CD8-positive, alpha-beta memory T cell (primary cell): ENCODE data around the gene SLC6A11. TPM values are rescaled to one million over a fixed set of nuclear protein-coding genes. Genes with fewer than 3 reads are reported as not detected.

Source experiments
- CTCF ChIA-PET: fragments of 350-600 bp; sonication (Branson Sonifier 250); formaldehyde crosslinking; loops from one replicate; lab custom pipeline; 2021; ENCODE audit warnings: antibody characterized with exemption; lab: Charles Lee
- POLR2A ChIA-PET: fragments of 350-600 bp; sonication (Branson Sonifier 250); formaldehyde crosslinking; loops from one replicate; lab custom pipeline; 2021; ENCODE audit warnings: antibody characterized with exemption; lab: Charles Lee
- DNase-seq, 5 donors: peaks; one replicate each; pipeline versions ENCODE4 v3.0.0 to v3.0.0-alpha.2; 2020 to 2022; ENCODE audit warnings: mixed read lengths in 1 of 5
- H3K27ac ChIP-seq: one replicate; pipeline ENCODE4 v1.7.0; 2013; ENCODE audit warnings: low read depth, mild to moderate bottlenecking, low read length, moderate library complexity
- H3K27me3 ChIP-seq: 2 replicates; pipeline ENCODE4 v1.7.0; 2013; ENCODE audit warnings: low read length, mild to moderate bottlenecking; ENCODE audit not compliant: insufficient read depth, poor library complexity, severe bottlenecking
- H3K36me3 ChIP-seq: 2 replicates; pipeline ENCODE4 v1.7.0; 2013; ENCODE audit warnings: mild to moderate bottlenecking, low read length, moderate library complexity; ENCODE audit not compliant: insufficient read depth
- H3K4me1 ChIP-seq: 2 replicates; pipeline ENCODE4 v1.7.0; 2013; ENCODE audit warnings: mild to moderate bottlenecking, low read length, moderate library complexity; ENCODE audit not compliant: insufficient read depth
- H3K4me3 ChIP-seq: 2 replicates; pipeline ENCODE4 v1.7.0; 2013; ENCODE audit warnings: mild to moderate bottlenecking, low read length
- H3K9me3 ChIP-seq: 2 replicates; pipeline ENCODE4 v1.7.0; 2013; ENCODE audit warnings: mild to moderate bottlenecking, low read length
- H3K27ac Mint-ChIP-seq, 8 donors: one replicate each; pipeline ENCODE4 v1.8.0; 2020 to 2021; ENCODE audit warnings: mixed read lengths in 8 of 8, mild to moderate bottlenecking in 6 of 8, inconsistent platforms in 3 of 8, moderate library complexity in 3 of 8
- H3K27me3 Mint-ChIP-seq, 2 donors: one replicate each; pipeline ENCODE4 v1.8.0; 2020 to 2021; ENCODE audit warnings: mixed read lengths in 2 of 2, mild to moderate bottlenecking in 1 of 2, moderate library complexity in 1 of 2
- H3K36me3 Mint-ChIP-seq, 3 donors: one replicate each; pipeline ENCODE4 v1.8.0; 2020 to 2021; ENCODE audit warnings: mixed read lengths in 3 of 3, inconsistent platforms in 1 of 3, mild to moderate bottlenecking in 1 of 3
- H3K4me1 Mint-ChIP-seq, 3 donors: one replicate each; pipeline ENCODE4 v1.8.0; 2020 to 2021; ENCODE audit warnings: mixed read lengths in 3 of 3, inconsistent platforms in 1 of 3, mild to moderate bottlenecking in 1 of 3
- H3K4me3 Mint-ChIP-seq, 7 donors: one replicate each; pipeline ENCODE4 v1.8.0; 2020 to 2021; ENCODE audit warnings: mixed read lengths in 7 of 7, mild to moderate bottlenecking in 6 of 7, moderate library complexity in 4 of 7, inconsistent platforms in 2 of 7
- H3K9me3 Mint-ChIP-seq, 5 donors: one replicate each; pipeline ENCODE4 v1.8.0; 2020 to 2022; ENCODE audit warnings: mixed read lengths in 5 of 5, mild to moderate bottlenecking in 3 of 5, moderate library complexity in 2 of 5, inconsistent platforms in 1 of 5
- polyA plus RNA-seq: library from polyadenylated mRNA; unstranded; fragments of 300-500 nt; fragmentation: Illumina TruSeq; gene quantifications from one replicate; pipeline ENCODE4 v1.2.3, GENCODE V29; 2021
- total RNA-seq, 2 experiments: library from RNA; stranded (reverse); gene quantifications; one replicate each; pipeline ENCODE4 v1.2.3, GENCODE V29; 2021

The SLC6A11 gene
- total and polyA plus RNA-seq, 3 experiments from 2014 or later, result not detected

GRCh38 chr3:10804183-10804648 lies 11.8 kb upstream of the SLC6A11 start:
- Histone ChIP-seq H3K27me3 (peaks cover 8% of the 10 kb centered on the region), H3K9me3 (no peaks in the 10 kb centered on the region), H3K4me3 (no peak overlapping the region), H3K27ac (no peak overlapping the region), H3K4me1 (no peaks in the 10 kb centered on the region), H3K36me3 (no peaks in the 10 kb centered on the region)
- ChIA-PET CTCF (no interaction called here), POLR2A (no interaction called here)
- DNase-seq, result no peak
- Mint-ChIP-seq H3K4me1 (no peaks in the 10 kb centered on the region), H3K4me3 (no peak overlapping the region), H3K36me3 (no peaks in the 10 kb centered on the region), H3K9me3 (peaks cover 0 to 2% (median 0%) of the 10 kb centered on the region in 5 donors), H3K27ac (no peak overlapping the region), H3K27me3 (peaks cover 5 to 23% of the 10 kb centered on the region in 2 donors)

- H3K9me3 Mint-ChIP-seq, result peaks cover 0 to 3% (median 0%) of the 10 kb centered on the region in 5 donors
- H3K4me1 Mint-ChIP-seq, result no peaks in the 10 kb centered on the region
- ChIA-PET CTCF (no interaction called here), POLR2A (no interaction called here)
- Histone ChIP-seq H3K4me1 (no peaks in the 10 kb centered on the region), H3K4me3 (no peak overlapping the region), H3K36me3 (no peaks in the 10 kb centered on the region), H3K27me3 (peaks cover 8% of the 10 kb centered on the region), H3K9me3 (no peaks in the 10 kb centered on the region), H3K27ac (no peak overlapping the region)
- no peak overlapping the region for H3K4me3 Mint-ChIP-seq
- no peak for DNase-seq
- H3K36me3 Mint-ChIP-seq, result no peaks in the 10 kb centered on the region
- peak overlapping the region in 1 of 8 donors; percentile 5 for H3K27ac Mint-ChIP-seq
- peaks cover 4 to 34% of the 10 kb centered on the region in 2 donors for H3K27me3 Mint-ChIP-seq
These were observed 10.0 kb upstream of the SLC6A11 start for GRCh38 chr3:10806006-10806405.

- Histone ChIP-seq H3K4me1 (no peaks in the 10 kb centered on the region), H3K27ac (no peak overlapping the region), H3K36me3 (no peaks in the 10 kb centered on the region), H3K9me3 (no peaks in the 10 kb centered on the region), H3K4me3 (no peak overlapping the region), H3K27me3 (peaks cover 8% of the 10 kb centered on the region)
- Mint-ChIP-seq H3K4me3 (no peak overlapping the region), H3K27ac (no peak overlapping the region), H3K27me3 (peaks cover 4 to 44% of the 10 kb centered on the region in 2 donors), H3K4me1 (no peaks in the 10 kb centered on the region), H3K36me3 (no peaks in the 10 kb centered on the region), H3K9me3 (peaks cover 0 to 4% (median 0%) of the 10 kb centered on the region in 5 donors)
- DNase-seq, result no peak
- POLR2A ChIA-PET, result no interaction called here
- CTCF ChIA-PET, result no interaction called here
These were observed 7.8 kb upstream of the SLC6A11 start for GRCh38 chr3:10808130-10808735.

GRCh38 chr3:10808974-10809373 lies 7.1 kb upstream of the SLC6A11 start:
- Mint-ChIP-seq H3K4me1 (no peaks in the 10 kb centered on the region), H3K27ac (no peak overlapping the region), H3K27me3 (peaks cover 4 to 46% of the 10 kb centered on the region in 2 donors), H3K36me3 (no peaks in the 10 kb centered on the region), H3K9me3 (peaks cover 0 to 4% (median 0%) of the 10 kb centered on the region in 5 donors), H3K4me3 (no peak overlapping the region)
- ChIA-PET POLR2A (no interaction called here), CTCF (no interaction called here)
- H3K27ac ChIP-seq, result no peak overlapping the region
- no peaks in the 10 kb centered on the region for H3K9me3 ChIP-seq
- H3K4me3 ChIP-seq, result no peak overlapping the region
- H3K27me3 ChIP-seq, result peaks cover 8% of the 10 kb centered on the region
- no peaks in the 10 kb centered on the region for H3K4me1 ChIP-seq
- H3K36me3 ChIP-seq, result no peaks in the 10 kb centered on the region
- no peak for DNase-seq

GRCh38 chr3:10810376-10810775 lies 5.7 kb upstream of the SLC6A11 start:
- H3K27me3 ChIP-seq, result peaks cover 8% of the 10 kb centered on the region
- no peak overlapping the region for H3K27ac ChIP-seq
- Mint-ChIP-seq H3K4me3 (no peak overlapping the region), H3K36me3 (no peaks in the 10 kb centered on the region), H3K4me1 (peaks cover 0 to 1% (median 0%) of the 10 kb centered on the region in 3 donors), H3K27ac (no peak overlapping the region), H3K27me3 (peaks cover 11 to 59% of the 10 kb centered on the region in 2 donors), H3K9me3 (peaks cover 0 to 4% (median 0%) of the 10 kb centered on the region in 5 donors)
- H3K4me3 ChIP-seq, result no peak overlapping the region
- no peaks in the 10 kb centered on the region for H3K36me3 ChIP-seq
- H3K9me3 ChIP-seq, result no peaks in the 10 kb centered on the region
- POLR2A ChIA-PET, result no interaction called here
- CTCF ChIA-PET, result no interaction called here
- H3K4me1 ChIP-seq, result no peaks in the 10 kb centered on the region
- DNase-seq, result no peak

- H3K27me3 ChIP-seq, result no peaks in the 10 kb centered on the region
- H3K4me3 ChIP-seq, result no peak overlapping the region
- DNase-seq, result no peak
- ChIA-PET CTCF (interaction anchor here (1.4 kb wide), 1 partner anchor 18 kb away, joined by 3 read pairs; no protein-coding TSS in a partner anchor), POLR2A (interaction anchor here (0.6 kb wide), 1 partner anchor 1576 kb away, joined by 5 read pairs; no protein-coding TSS in a partner anchor)
- Mint-ChIP-seq H3K36me3 (no peaks in the 10 kb centered on the region), H3K27me3 (peaks cover 14 to 55% of the 10 kb centered on the region in 2 donors), H3K4me1 (peaks cover 0 to 5% (median 0%) of the 10 kb centered on the region in 3 donors), H3K9me3 (peaks cover 0 to 4% (median 0%) of the 10 kb centered on the region in 5 donors), H3K27ac (no peak overlapping the region), H3K4me3 (no peak overlapping the region)
- H3K36me3 ChIP-seq, result no peaks in the 10 kb centered on the region
- H3K27ac ChIP-seq, result no peak overlapping the region
- no peaks in the 10 kb centered on the region for H3K9me3 ChIP-seq
- H3K4me1 ChIP-seq, result no peaks in the 10 kb centered on the region
These were observed 2.6 kb upstream of the SLC6A11 start for GRCh38 chr3:10813425-10813824.

- peaks cover 0 to 4% (median 0%) of the 10 kb centered on the region in 5 donors for H3K9me3 Mint-ChIP-seq
- H3K27ac ChIP-seq, result no peak overlapping the region
- CTCF ChIA-PET, result no interaction called here
These were observed 1.4 kb upstream of the SLC6A11 start for GRCh38 chr3:10814623-10815022.

GRCh38 chr3:10815487-10815886 lies 541 bp upstream of the SLC6A11 start:
- no peak for DNase-seq
- no peak overlapping the region for H3K4me3 ChIP-seq
- H3K36me3 Mint-ChIP-seq, result no peaks in the 10 kb centered on the region
- H3K27me3 ChIP-seq, result no peaks in the 10 kb centered on the region
- H3K4me1 Mint-ChIP-seq, result peaks cover 0 to 5% (median 0%) of the 10 kb centered on the region in 3 donors
- peaks cover 12 to 41% of the 10 kb centered on the region in 2 donors for H3K27me3 Mint-ChIP-seq
- H3K9me3 ChIP-seq, result no peaks in the 10 kb centered on the region
- no peaks in the 10 kb centered on the region for H3K4me1 ChIP-seq
- H3K4me3 Mint-ChIP-seq, result no peak overlapping the region
- ChIA-PET CTCF (no interaction called here), POLR2A (no interaction called here)
- H3K27ac ChIP-seq, result no peak overlapping the region
- no peak overlapping the region for H3K27ac Mint-ChIP-seq
- H3K36me3 ChIP-seq, result no peaks in the 10 kb centered on the region
- H3K9me3 Mint-ChIP-seq, result peaks cover 0 to 4% (median 0%) of the 10 kb centered on the region in 5 donors

More at GRCh38 chr3:10814623-10815022, 1.4 kb upstream of the SLC6A11 start:
- peaks cover 0 to 5% (median 0%) of the 10 kb centered on the region in 3 donors for H3K4me1 Mint-ChIP-seq
- H3K27me3 ChIP-seq, result no peaks in the 10 kb centered on the region
- no peak overlapping the region for H3K4me3 ChIP-seq
- no peak overlapping the region for H3K4me3 Mint-ChIP-seq
- H3K4me1 ChIP-seq, result no peaks in the 10 kb centered on the region
- no peak for DNase-seq
- H3K36me3 Mint-ChIP-seq, result no peaks in the 10 kb centered on the region
- no peak overlapping the region for H3K27ac Mint-ChIP-seq
- POLR2A ChIA-PET, result no interaction called here
- peaks cover 12 to 47% of the 10 kb centered on the region in 2 donors for H3K27me3 Mint-ChIP-seq
- H3K36me3 ChIP-seq, result no peaks in the 10 kb centered on the region
- no peaks in the 10 kb centered on the region for H3K9me3 ChIP-seq
